Vagina (tissue), 2 donors: Measurements from ENCODE around the gene SMAP1.

Experiments used
- POLR2A ChIP-seq, 2 donors: fragments of 450-650 bp; IDR thresholded peaks; one replicate each; pipeline ENCODE4 v1.6.1; 2017; ENCODE audit warnings: antibody characterized with exemption in 2 of 2, mild to moderate bottlenecking in 2 of 2, moderate library complexity in 2 of 2
- TF ChIP-seq, protein P1 (sequence below), 3 experiments: fragments of 450-650 bp in 2 of 3; fragments of 200-600 bp in 1 of 3; sonication (generic) in 1 of 3; IDR thresholded peaks; one replicate each; pipeline ENCODE4 v1.5.1; 2017 to 2019; ENCODE audit warnings: antibody characterized with exemption in 3 of 3, mild to moderate bottlenecking in 2 of 3, moderate library complexity in 2 of 3

DNA sequence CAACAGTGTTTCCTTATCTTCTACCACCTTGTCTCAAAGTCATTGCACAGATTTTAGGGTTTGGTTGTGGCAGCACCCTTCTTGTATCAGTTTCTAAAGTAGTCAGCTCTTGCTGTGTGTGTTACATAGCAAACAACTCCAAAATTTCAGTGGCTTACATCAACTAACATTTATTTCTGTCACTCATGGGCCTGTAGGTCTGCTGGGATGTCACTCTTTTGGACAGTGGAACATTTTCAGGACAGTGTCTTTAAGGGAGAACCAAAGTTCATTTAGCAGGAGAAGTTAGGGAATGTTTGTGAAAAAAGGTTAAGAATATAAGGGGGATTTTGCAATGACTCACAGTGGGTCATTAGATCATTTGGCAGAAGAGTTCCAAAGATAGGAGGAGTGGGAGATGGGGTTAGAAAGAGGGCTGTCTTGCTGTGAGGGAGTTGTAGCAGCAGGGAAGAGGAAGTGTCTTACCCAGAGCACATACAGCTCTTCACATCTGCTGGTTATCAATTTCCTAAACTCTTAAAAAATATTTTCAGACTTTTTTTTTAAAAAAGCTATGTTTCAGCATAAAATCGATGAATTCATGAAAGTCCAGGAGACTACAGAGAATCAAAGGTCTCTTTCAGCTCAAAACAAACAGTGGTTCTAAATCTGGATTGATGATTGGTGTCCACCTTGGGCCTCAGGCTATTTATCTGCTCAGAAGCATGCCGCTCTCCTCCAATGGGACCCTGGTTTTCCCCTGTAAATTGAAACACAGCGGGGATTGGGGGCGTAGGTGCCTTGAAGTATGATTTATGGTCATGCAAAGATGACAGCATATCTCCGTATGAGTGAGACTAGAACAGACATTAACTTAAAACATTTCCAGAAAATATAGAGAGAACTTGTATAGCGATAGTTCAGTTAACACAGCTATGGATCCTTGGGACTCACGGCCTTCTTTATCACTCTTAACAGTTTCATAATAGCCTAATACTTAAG is 171.9 kb downstream of the SMAP1 start:
- TF ChIP-seq, protein P1, sequence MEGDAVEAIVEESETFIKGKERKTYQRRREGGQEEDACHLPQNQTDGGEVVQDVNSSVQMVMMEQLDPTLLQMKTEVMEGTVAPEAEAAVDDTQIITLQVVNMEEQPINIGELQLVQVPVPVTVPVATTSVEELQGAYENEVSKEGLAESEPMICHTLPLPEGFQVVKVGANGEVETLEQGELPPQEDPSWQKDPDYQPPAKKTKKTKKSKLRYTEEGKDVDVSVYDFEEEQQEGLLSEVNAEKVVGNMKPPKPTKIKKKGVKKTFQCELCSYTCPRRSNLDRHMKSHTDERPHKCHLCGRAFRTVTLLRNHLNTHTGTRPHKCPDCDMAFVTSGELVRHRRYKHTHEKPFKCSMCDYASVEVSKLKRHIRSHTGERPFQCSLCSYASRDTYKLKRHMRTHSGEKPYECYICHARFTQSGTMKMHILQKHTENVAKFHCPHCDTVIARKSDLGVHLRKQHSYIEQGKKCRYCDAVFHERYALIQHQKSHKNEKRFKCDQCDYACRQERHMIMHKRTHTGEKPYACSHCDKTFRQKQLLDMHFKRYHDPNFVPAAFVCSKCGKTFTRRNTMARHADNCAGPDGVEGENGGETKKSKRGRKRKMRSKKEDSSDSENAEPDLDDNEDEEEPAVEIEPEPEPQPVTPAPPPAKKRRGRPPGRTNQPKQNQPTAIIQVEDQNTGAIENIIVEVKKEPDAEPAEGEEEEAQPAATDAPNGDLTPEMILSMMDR (IDR thresholded peaks at IDR 0.05): no peak
- TF ChIP-seq POLR2A (IDR thresholded peaks at IDR 0.05): no peak
